Choroid plexus epithelial cell (primary cell): Measurements from ENCODE around the gene RIMBP2.

Experiments used
- DNase-seq: peaks from one replicate; pipeline ENCODE4 v3.0.0-alpha.2; 2010; ENCODE audit warnings: low read depth
- H3K4me3 ChIP-seq: 2 replicates; pipeline ENCODE4 v1.5.1; 2011; ENCODE audit warnings: low read depth, mild to moderate bottlenecking, control low read depth, low read length, moderate library complexity
- TF ChIP-seq, protein P1 (sequence below): conservative IDR thresholded peaks from 2 replicates; pipeline ENCODE4 v1.5.1; 2011; ENCODE audit warnings: low read depth, mild to moderate bottlenecking, control low read depth, inconsistent platforms, low read length, moderate library complexity

The RIMBP2 gene

DNA sequence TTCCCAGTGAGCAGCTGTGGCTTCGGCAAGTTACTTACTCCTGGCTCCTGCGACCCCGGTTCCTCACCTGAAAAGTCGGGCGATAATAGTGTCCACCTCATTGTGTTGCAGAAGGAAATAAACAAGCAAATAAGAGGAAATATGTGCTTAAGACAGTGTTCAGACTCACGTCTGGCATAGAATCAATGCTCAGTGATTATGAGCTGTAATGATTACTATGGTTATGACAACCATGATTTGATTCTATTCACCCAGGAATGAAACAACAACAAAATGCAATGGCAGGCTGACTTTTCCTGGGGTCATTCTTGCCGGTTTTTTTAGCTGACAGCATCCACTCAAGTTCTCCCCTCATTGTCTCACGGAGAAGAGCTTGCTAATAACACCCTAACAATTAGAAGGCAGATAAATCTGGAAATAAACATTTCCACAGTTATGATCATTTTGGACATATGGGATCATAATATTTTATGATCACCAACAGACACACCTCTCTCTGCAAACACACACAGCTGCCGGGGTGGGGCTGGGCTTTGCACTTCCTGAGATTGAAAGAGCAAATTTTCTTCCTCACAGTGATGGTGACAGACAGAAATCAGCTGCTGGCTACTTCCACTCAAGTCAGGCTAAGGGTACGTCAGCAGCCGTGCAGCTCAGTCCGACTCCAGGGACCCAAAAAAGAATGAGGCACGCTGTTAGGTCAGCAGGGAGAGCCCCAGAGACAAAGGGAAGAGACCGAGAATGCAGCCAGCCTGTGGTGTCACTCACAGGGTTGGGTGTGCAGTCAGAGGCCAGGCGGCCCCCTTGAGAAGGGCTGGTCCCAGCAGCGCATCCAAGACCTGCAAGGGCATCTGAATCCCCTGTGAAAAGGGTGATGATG is 158.0 kb downstream of the RIMBP2 start:
- TF ChIP-seq, protein P1, sequence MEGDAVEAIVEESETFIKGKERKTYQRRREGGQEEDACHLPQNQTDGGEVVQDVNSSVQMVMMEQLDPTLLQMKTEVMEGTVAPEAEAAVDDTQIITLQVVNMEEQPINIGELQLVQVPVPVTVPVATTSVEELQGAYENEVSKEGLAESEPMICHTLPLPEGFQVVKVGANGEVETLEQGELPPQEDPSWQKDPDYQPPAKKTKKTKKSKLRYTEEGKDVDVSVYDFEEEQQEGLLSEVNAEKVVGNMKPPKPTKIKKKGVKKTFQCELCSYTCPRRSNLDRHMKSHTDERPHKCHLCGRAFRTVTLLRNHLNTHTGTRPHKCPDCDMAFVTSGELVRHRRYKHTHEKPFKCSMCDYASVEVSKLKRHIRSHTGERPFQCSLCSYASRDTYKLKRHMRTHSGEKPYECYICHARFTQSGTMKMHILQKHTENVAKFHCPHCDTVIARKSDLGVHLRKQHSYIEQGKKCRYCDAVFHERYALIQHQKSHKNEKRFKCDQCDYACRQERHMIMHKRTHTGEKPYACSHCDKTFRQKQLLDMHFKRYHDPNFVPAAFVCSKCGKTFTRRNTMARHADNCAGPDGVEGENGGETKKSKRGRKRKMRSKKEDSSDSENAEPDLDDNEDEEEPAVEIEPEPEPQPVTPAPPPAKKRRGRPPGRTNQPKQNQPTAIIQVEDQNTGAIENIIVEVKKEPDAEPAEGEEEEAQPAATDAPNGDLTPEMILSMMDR = no peak
- H3K4me3 ChIP-seq = no peak overlapping the region
- DNase-seq = no peak

DNA sequence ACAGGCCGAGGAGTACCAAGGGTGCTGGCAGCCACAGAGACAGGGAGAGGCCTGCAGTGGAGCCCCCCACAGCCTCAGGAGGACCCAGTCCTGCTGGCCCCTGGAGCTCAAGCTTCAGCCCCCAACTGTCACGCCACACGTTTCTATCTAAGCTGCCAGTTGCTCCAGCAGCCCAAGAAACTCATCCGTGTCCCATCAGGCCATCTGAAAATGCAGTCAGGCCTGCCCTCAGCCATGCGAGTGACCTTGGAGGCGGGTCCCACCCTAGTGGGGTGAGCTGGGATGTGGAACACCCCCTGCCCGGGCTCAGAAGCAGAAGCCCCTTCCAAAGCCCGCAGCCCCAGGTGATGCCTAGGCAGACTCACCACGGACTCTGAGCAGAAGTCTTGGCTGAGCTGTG is 158.9 kb downstream of the RIMBP2 start:
- no peak overlapping the region for H3K4me3 ChIP-seq
- DNase-seq = no peak
- TF ChIP-seq, protein P1 = no peak

- no peak overlapping the region for H3K4me3 ChIP-seq
- no peak for DNase-seq
- TF ChIP-seq, protein P1 = no peak
Measured at GRCh38 chr12:130556486-130557055, 159.5 kb downstream of the RIMBP2 start.

- TF ChIP-seq, protein P1 = no peak
- no peak overlapping the region for H3K4me3 ChIP-seq
- DNase-seq = no peak
Measured at GRCh38 chr12:130555628-130556485, 160.2 kb downstream of the RIMBP2 start.

DNA sequence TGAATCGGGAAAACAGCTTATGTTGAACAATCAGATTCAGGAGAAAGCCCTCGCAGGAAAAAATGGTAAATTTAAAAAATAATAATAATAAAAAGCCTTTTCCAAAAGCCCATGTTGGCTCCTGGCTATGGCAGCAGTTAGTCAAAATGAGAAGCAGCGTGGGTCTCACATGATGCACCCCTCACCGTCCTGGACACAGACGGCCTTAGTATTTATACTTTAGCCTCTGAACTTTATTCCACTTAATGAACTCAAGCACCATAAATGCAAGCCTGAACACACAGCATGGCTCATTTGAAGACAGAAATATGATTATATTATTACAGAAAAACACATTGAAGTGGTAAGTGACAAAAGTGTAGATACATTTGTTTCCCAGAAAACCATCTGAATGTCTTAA is 160.9 kb downstream of the RIMBP2 start:
- TF ChIP-seq, protein P1 = no peak
- no peak overlapping the region for H3K4me3 ChIP-seq
- DNase-seq = no peak

DNA sequence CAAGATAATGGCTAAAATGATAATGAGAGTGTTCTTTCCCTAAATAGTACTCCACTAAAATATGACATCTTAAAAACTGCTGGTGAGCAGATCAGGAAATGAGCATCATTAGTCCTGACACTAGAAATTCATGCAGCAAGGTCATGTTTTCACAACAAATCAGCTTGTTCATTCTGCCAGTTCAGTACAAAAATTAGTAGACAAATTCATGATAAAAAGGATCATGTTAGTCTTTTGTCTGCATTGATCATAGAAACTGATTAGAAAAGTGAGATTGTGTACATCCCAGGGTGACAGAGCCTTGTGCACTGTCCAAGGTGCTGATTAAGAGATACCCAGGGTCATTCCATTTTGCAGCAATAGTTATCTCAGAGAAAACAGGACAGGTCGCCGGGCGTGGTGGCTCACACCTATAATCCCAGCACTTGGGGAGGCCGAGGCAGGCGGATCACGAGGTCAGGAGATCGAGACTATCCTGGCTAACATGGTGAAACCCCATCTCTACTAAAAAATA is 163.6 kb downstream of the RIMBP2 start:
- TF ChIP-seq, protein P1 = no peak
- DNase-seq = peak; percentile 1
- H3K4me3 ChIP-seq = no peak overlapping the region
